GM21825 (cell line): ENCODE results near the gene ARHGEF38.

ENCODE experiments used
- ATAC-seq: cut with Tn5 transposase; IDR thresholded peaks from one replicate; pipeline ENCODE4 v1.9.1; 2021; ENCODE audit warnings: mild to moderate bottlenecking, moderate library complexity; ENCODE audit not compliant: unreplicated experiment

The ARHGEF38 gene

DNA sequence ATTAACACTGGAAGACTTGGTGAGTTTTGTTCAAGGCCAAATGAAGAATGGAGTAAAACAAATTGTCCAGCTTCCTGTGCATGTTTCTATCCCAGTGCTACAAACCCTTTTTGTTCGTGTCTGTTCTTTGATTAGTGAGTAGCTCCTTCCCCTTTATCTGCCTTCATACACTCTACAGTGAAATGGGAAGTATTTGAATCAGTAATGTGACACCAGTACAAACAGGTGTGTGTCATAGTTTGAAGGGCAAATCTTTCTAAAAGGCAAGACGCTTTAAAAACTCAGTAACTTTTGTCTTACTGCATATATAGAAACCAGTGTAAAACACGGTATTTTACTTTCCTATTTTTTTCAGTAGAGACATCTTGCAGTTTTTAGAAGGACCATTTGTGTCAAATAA is 5.9 kb downstream of the ARHGEF38 start:
- ATAC-seq, result no peak

DNA sequence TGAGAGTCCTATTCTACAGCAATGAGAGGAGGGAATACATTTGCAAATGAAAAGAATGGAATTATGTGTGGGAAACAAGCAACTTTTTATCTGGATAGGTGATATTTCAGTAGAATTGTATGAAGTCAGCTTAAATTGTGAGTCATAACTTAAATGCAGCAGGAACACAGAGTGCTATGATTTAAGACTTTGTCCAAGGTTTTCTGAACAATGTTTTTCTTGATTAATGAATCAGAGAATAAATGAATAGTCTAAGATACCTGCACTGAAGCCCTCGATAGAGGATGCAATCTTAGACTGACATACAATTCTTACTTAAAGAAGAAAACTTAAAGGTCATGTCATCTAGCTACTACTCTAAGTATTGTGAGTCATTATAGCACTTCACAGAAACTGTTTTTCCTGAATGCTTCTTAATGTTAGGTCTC is 8.0 kb downstream of the ARHGEF38 start:
- no peak for ATAC-seq

DNA sequence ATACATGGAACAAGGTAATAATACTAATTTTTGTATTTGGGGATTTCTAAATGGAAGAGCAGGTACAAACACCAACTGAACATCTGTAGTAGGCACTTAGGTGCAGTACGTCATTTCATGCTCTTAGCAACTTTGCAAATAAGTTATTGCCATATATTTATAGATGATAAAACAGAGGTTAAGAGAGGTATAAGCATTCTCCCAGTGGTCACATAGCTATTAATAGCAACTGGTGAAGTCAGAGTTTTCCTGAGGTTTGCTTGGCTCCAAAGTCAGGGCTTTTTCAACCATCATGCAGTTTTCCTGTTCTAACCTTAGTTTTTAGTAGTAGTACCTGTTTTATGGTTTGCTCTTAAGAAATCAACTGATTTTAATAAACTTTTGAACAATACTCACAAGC is 10.9 kb downstream of the ARHGEF38 start:
- ATAC-seq, result no peak

DNA sequence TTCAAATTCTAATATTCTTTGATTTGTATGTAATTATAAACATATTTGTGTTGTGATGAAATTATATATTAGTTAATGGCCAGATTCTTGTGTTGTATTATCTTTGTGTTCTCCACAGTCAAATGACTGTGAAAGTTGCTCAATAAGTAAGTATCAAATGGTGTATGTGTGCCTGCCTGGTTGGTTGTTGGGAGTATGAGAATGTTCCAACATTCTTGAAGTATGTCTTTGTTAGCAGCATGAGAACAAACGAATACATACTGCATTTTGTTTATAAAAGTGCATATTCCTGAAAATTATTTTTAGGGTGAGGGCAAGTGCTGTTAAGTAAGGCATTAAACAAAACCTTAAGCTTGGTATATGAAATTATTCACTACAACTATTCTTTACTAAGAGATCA is 16.2 kb downstream of the ARHGEF38 start:
- no peak for ATAC-seq

DNA sequence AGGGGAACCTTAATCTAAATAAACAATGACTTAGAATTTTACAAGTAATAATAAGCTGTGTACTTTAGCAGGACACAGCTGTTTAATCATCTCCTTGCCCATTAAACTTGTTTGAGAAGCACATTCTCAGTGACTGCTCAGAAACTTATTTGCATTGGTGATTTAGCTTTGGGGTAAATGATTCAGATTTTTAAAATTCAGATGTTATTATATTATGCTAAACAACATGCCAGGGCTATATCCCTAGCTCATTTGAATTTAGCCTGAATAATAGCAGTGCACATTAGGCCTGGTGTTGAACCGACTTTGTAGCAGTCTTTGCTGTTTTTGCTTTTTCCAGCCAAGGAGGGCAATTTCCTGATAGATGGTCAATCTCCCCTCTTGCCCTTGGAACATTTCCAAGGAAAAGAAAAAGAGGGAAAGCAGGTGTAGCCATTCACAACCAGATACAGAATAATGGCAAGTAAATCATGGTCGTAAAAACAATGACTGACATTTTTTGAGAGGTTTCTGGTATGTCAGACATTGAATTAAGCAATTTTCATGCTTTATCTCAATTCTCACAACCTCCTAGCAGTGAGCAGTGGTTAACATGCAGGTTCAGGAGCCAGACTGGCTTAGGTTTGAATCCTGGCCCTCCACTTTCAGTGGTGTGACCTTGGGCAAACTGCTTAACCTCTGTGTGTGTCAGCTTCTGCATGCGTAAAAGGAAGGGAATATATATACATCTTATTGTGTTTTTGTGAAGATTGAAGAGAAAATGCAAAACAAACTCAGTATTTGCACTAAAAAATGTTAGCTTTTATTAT is 16.8 kb downstream of the ARHGEF38 start:
- ATAC-seq, result no peak

DNA sequence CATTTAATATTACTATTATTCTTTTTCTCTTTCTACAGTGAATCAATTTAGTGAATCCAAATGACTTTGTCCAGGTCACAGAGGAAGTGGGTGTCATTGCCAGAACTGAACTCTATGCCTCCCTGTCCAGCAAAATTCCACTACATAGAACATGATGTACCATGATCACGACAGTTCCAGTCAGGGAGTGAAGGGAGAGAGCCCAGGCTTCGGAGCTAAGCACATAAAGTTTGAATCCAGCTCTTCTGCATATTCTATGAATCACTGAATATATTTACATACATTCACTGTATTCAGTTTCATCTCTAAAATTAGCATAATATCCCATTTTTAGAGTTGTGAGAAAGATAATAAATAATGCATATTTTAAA is 17.4 kb downstream of the ARHGEF38 start:
- ATAC-seq, result no peak

DNA sequence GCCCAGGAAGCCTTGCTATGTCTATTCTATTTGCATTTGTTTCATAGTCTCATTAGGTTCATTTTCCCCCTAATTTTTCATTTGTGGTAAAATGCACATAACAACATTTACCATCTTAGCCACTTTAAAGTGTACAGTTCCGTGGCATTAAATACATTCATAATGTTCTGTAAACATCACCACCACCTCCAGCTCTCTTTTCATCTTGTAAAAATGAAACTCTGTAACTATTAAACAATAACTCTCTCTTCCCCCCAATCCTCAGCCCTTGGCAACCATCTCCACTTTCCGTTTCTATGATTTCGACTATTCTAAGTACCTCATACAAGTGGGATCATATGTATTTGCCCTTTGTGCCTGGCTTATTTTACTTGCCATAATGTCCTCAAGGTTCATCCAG is 19.9 kb downstream of the ARHGEF38 start:
- ATAC-seq, result no peak

DNA sequence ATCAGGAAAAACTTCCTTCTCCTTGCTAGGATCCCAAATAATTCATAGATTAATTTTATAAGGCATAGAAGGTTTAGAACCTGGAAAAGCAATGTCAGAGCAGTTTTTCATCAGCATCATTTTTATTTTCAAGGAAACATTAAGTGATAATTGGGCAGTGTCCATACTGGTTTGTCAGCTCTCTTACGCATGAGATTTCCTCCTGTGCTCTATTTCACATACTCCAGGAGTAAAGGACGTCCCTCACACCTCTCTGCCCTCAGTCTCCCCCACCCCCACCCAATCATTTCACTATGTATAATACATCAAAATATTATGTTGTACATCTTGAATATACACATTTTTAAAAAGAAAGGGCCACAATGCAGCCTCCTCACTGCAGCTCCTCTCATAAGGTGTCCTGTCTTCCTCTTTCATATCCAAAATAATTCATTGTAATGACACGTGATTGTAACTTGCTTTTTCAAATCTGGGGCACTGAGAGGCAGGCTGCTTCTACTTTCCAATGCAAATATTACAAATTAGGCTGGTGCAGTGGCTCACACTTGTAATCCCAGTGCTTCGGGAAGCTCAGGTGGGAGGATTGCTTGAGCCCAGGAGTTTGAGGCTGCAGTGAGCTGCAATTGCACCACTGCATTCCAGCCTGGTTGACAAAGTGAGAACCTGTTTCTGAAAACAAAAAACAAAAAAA is 34.4 kb downstream of the ARHGEF38 start:
- no peak for ATAC-seq

DNA sequence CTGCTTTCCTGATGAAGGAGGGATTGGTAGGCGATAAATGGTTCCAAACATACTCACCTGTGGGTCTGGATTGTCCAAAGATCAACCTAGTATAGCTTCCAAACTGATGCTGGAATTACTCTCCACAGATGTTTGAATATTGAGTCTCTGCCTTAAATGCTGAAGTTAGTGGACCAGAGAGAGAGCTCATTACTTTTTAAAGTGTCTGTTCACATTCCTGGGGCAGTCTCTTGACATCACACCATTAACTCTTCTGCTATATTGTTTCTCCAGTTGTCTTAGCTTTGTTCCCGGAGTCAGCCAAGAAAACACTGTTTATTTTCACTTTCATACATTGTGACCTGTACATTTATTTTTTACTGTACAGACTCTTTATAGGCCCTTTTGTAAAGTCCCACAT is 35.4 kb downstream of the ARHGEF38 start:
- no peak for ATAC-seq

DNA sequence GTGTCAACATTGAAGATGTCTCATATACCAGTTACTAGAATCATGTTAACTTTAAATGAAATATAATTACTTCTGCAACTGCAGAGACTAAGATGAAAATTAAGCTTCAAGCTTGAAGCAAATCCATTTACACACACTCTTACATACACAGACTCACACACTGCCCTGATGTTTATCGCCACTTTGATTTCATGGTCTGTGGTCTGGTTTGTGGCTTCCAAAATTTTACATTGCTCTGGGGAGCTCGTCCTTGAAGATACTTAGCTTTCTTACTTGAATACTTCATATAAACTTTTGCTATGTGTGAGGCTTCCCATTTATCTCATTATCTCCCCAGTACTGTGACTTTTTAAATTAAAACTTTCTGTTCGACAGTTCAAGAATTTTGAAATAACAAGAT is 35.8 kb downstream of the ARHGEF38 start:
- ATAC-seq, result no peak

DNA sequence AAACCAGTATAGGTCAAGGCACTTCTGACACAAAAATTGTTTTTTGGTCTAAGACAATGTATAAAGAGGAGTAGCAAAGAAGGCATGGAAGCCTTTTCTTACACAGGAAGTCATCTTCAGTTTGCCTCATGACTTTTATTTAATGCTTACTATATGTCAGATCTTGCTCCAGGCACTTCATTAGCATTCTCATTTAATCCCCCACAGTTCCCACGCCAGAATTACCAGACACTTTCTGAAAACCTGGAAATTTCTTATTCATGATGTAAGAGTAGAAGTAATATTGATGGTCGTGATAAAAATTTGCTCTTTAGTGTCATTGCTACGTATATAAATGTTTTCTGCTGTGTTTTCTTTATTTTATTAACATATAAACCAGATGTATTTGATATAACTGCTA is 39.2 kb downstream of the ARHGEF38 start:
- no peak for ATAC-seq

DNA sequence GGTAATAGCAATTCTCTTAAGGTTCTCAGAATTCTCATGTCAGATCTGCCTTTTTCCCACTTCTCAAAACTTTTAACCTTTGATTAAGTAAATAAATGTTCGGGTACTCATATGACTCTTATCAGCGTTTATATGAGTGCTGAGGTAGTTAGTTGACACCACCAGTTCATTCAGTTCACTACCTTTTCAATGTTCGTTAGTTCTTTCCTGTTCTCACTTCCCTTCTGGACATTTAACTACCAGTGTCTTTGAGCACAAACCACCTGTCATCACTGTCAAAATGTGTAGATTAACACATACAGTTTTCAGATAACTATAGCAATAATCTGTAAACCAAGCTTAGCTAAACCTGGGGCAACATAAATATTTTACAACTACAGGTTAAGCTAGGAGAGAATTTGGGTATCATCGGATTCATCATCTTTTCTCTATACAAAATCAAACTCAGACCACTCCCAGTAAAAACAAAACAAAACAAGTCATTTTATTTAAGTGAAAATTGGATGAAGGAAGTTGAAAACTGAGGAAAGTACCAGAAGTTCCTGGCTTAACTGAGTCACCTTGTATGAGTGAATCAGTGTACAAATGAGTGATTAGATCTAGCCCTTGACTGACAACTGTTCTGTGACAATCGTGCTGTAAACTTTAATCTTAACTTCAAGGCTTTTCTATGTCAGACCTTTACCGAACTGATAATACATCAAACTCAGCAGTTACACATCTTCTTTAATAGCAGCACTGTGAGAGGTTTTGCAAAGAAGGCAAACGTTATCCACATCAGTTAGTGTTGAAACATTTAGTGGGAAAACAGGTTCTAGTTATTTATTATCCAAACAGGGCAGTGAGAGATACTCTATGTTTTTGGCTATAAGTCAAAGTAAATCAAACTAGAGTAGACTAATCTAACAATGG is 41.9 kb downstream of the ARHGEF38 start:
- peak; percentile 84 for ATAC-seq

DNA sequence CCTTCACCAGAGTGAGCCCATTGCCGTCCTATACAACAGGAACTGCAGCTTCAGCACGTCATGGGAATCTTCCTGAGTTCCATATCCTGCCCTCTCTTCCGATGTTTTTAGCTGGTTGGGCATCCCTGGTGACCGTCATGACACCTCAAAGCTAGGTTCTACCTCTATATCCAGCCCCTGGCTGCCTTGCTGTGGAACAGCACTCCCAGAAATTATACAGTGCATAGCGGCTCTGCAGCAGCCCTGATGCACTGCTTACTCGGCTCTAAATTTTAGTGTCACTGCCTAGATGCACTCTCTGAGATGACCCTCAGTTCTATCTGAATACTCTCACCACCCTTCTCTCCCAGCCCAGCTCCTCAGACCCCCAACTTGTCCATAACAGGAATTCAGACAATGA is 44.3 kb downstream of the ARHGEF38 start:
- ATAC-seq, result no peak

DNA sequence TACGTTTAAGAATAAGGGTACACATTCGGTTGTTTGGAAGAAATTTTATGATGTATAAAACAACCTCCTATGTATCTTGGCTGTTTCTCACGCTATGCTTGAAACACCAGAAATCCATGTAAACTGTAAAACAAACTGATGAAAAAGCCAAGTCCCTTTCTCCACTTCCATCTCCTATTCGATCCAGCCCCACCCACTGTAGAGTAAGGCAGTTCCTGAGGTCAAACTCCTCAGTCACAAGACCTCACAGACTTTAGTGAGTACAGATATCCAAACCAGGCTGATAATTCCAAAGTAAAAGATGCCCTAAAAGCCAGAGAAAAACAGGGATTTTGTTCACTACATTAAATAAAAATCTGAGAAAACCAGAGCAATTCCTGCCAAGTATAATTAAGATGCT is 45.6 kb downstream of the ARHGEF38 start:
- no peak for ATAC-seq

DNA sequence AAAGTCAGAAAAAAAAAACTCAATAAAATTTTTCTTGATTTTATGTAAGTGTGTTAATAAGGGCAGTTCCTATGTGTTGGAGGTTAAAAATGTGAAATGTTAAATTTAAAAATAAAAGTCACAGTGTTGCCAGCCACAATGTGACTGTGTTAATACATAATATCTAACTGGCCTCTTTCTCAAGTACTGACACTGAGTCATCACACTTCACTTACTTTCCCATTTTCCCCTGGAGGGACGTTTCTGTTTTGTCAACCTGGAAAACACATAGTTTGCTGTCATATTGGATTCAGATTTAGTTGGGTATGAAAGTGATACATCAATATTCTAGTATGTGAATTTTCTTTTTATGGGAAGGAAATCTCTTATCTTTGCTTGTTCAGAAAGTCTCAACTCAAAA is 46.4 kb downstream of the ARHGEF38 start:
- ATAC-seq, result no peak

DNA sequence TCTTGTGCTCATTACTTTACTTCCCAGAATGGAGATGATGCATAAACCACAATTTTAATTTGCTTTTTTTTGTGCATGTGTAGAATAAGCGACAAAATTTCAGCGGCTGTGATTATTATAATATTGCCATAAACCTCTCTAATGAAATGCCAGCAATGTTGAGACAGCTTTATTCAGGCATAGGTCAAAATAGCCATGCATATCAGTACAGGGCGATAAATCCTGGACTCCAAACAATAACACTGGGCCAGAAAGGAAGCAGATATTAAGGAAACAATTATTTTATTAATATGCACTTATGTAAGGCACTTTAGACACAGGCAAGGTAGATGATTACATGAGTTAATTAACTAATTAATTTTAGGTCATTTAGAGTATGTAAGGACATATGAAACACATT is 47.1 kb downstream of the ARHGEF38 start:
- ATAC-seq, result no peak

DNA sequence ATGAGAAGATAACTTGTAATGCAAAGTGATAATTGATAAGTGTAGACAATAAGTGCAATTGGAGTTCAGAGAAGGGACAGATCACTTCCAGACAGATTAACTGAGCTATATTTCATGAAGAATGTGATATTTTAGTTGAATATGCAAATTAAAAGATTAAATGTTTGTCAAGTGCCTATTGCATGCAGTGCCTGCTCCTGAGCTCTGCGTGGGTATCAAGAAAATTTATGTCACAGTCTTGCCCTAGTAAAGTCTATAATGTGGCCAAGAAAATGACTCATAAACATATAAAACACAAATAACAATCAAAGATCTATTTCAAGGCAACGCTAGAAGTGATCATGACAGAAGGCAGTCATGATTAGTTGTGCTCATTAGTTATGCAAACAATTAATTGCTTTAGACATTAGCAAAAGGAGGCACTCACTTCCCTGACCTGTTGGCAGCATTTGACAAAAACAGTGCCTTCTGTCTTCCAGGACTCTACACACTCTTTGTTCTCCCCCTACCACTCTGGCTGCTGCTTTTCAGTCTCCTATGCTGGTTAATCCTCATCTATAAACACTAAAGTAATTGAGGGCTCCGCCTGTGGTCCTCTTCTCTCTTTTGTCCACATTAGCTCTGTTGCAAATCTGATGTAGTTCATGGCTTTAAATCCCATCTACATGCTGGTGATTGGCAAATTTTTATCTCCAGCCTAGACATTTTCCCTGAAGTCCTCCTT is 47.7 kb downstream of the ARHGEF38 start:
- no peak for ATAC-seq

DNA sequence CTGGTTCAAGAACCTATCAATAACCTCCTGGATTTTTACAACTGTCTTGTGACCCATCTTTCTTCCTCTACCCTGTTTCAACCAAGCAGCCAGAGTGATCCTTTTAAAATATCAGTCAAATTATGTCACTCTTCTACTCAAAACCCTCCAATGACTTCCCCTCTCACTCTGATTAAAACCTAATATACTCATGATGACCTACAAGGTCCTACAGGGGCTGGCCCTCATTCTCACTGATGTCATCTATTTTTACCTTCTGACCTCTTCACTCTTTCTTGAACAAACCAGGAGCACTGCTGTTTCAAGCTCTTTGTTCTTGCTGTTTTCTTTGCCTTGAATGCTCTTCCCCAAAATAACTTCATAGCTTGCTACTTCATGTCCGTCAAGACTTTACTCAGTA is 48.5 kb downstream of the ARHGEF38 start:
- no peak for ATAC-seq

DNA sequence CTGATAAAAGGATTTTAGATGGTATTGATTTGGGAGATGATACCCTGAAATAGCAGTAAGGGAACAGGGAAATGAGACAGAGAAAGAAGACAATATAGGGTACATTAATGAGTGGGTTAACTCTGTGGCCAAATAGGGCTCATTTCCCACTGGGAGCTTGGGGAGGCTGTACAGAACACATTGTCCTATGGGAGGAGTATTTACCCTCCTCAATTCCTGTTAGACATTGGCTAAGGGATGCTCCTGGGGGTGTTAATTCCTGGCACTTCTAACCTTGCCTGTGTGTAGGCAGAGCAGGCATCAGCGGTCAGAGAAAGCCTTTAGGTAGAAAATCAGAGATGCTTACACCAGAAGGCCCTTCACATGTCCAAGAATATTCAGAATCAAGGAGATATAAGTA is 49.0 kb downstream of the ARHGEF38 start:
- ATAC-seq, result no peak

DNA sequence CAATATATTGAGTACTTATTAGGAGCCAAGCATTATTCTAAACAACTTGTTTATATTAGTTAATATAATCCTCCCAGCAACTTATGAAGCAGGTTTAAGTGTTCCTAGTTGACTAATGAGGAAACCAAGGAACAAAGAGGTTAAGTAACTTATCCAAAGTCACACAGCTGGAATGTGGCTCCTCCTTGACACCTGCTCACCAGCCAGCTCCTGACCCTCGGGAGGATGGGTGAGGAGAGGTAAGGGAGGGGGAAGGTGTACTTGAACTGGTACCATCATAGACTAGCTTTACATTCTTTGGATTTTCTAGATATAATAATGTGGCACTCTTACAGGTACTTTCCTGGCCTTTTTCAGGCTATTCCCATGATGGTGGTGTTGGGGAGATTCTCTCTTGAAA is 50.7 kb downstream of the ARHGEF38 start:
- ATAC-seq, result no peak

DNA sequence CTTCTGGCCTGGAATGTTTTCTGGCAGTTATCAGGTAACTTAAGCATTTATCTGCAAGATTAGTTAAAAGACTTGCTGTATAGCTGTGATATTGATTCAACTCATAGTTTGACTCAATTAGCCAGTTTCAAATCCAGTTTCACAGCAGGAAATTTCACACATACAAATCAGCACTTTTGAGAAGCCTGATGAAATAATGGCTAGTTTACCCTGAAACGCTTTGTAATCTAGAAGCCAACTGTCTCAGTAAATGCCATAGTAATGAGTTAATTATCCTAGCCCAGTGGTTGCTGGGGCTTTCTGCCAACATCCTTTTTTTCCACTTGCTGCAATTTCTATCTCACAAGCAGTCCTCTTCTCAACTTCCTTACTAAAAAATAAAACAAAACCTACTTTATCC is 53.1 kb downstream of the ARHGEF38 start:
- no peak for ATAC-seq
